GM12874 (cell line): ENCODE measurements around the gene CLCN6.

Experiments used
- TF ChIP-seq, protein P1 (sequence below): IDR thresholded peaks from 2 replicates; pipeline ENCODE4 v1.5.1; 2011; ENCODE audit warnings: low read depth, mild to moderate bottlenecking, control low read depth, low read length, moderate library complexity; ENCODE audit not compliant: insufficient read depth

Gene CLCN6

DNA sequence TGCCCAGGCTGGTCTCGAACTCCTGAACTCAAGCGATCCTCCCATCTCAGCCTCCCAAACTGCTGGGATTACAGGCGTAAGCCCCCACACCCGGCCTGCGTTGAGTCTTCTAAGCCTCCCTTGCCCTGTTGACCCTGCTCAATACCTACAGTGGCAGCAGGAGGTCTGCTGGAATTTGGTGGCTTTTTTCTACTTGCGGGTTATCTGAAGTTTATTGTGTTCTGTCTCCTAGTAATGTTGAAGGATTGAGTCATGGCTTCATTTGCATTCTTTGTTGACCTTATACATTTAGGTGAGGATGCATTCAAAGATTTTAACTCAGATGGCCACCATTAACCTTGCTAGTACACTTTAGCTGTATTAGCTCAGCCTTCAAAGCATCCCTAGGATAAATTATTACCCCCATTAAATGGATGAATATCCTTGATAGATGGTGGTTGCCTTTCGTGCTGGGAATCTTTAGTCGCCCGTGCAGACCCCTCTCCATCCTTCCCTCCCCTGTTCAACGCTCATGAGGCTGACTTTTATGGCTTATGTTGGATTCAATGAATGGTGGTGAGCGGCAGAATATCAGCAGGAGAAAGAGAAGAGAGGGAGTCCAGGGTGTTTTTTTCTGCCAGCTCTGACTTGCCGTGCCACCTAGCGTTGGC lies 62.5 kb downstream of the CLCN6 start:
- TF ChIP-seq, protein P1, sequence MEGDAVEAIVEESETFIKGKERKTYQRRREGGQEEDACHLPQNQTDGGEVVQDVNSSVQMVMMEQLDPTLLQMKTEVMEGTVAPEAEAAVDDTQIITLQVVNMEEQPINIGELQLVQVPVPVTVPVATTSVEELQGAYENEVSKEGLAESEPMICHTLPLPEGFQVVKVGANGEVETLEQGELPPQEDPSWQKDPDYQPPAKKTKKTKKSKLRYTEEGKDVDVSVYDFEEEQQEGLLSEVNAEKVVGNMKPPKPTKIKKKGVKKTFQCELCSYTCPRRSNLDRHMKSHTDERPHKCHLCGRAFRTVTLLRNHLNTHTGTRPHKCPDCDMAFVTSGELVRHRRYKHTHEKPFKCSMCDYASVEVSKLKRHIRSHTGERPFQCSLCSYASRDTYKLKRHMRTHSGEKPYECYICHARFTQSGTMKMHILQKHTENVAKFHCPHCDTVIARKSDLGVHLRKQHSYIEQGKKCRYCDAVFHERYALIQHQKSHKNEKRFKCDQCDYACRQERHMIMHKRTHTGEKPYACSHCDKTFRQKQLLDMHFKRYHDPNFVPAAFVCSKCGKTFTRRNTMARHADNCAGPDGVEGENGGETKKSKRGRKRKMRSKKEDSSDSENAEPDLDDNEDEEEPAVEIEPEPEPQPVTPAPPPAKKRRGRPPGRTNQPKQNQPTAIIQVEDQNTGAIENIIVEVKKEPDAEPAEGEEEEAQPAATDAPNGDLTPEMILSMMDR, result no peak

- TF ChIP-seq, protein P1, result no peak
These were observed 63.1 kb downstream of the CLCN6 start for GRCh38 chr1:11869104-11869503.

DNA sequence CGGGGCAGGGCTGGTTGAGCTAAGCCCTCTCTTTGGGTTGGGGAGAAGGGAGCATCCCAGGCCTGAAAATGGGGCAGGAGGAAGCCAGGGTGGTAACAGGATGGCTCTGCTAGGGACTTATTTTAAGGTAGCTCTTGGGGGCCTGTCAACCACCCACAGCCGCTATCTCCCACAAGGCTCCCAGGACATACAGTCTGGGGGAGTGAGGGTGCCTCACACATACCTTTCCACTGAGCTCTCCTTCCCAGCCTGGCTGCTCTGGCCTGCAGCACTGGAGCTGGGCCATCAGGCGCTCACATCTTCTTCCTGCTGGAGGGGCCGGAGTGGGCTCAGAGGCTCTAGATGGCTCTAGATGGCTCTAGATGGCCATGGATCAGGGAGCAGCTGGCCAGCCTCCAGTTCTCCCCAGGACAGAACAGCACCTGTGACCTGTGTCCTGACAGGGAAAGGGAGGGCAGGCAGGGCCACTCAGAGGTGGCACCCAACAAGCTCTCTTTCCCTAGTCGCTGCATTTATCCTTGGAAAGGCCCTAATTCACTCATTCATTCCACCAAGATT lies 63.7 kb downstream of the CLCN6 start:
- TF ChIP-seq, protein P1, result no peak

DNA sequence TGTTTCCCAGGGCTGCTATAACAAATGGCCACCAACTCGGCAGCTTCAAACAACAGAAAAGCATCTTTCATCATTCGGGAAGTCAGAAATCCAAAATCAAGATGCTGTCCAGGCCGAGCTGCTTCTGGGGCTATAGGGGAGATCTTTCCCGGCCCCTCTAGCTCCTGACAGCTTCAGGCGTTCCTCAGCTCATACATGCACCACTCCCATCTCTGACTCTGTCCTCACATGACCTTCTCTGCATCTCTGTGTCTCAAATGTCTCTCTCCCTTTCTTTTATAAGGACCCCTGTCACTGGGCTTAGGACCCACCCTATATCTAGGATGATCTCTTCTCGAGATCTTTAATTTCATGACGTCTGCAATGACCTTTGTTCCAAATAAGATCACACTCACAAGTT lies 66.6 kb downstream of the CLCN6 start:
- TF ChIP-seq, protein P1, result no peak

DNA sequence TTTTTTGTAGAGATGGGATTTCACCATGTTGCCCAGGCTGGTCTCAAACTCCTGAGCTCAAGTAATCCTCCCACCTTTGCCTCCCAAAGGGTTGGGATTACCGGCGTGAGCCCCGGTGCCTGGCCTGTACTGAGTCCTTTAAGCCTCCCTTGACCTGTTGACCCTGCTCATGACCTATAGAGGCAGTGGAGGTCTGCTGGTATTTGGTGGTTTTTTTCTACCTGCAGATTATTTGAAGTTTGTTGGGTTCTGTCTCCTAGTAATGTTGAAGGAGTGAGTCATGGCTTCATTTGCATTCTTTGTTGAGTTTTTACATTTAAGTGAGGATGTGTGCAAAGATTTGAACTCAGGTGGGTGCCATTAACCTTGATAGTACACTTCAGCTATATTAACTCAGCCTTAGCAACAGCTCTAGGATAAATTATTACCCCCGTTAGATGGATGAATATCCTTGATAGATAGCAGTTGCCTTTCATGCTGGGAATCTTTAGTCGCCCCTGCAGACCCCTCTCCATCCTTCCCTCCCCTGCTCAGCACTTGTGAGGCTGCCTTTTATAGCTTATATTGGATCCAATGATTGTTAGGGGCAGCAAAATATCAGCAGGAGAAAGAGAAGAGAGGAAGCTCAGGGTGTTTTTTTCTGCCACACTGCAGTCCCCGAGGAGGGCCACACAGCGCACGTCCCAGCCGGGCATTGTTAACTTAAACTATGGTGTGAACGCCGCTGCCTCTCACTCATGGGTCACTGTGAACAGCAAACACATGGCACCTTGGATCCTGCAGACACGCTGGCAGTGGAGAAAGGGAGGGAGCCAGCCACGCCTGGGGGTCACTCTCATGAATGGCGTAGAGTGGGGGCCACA lies 67.6 kb downstream of the CLCN6 start:
- TF ChIP-seq, protein P1, result no peak

DNA sequence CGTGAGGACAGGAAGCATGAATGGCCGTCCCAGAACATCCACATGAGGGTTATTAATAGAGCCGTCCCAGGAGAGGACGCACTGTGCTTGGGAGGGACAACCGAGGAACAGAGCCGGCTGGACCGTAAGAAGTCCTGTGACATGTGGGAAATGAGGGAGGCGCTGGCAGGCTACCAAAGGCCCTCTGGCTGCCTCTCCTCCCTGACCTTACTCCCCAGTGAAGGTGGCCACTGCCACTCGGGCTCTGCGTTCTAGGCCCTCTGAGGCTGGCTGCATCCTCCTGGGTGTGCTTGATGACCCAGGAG lies 68.2 kb downstream of the CLCN6 start:
- TF ChIP-seq, protein P1, result no peak

- TF ChIP-seq, protein P1, result no peak
These were observed 68.6 kb downstream of the CLCN6 start for GRCh38 chr1:11874624-11875023.
